OCI-LY3 (cell line): Measurements from ENCODE around the gene P2RX4.

Experiments used
- H2AFZ ChIP-seq: fragments of 200-600, 300-600 bp; shearing (Covaris generic); 2 replicates; pipeline ENCODE4 v1.6.0; 2014; ENCODE audit warnings: antibody characterized with exemption, low read depth, low read length
- H3K27ac ChIP-seq: fragments of 200-600, 300-600 bp; sonication (generic); 2 replicates; pipeline ENCODE4 v1.5.1; 2014; ENCODE audit warnings: mild to moderate bottlenecking, low read length, moderate library complexity, mixed read lengths
- H3K27me3 ChIP-seq: fragments of 200-600, 300-600 bp; sonication (generic); 2 replicates; pipeline ENCODE4 v1.6.1; 2014; ENCODE audit warnings: low read depth, low read length, mixed read lengths
- H3K36me3 ChIP-seq: fragments of 200-600, 300-600 bp; sonication (generic); replicated peaks from 2 replicates; pipeline ENCODE3; 2014; ENCODE audit warnings: low read depth, low read length, mixed read lengths
- H3K4me1 ChIP-seq: fragments of 300-600, 200-600 bp; sonication (generic); 2 replicates; pipeline ENCODE4 v1.6.1; 2014; ENCODE audit warnings: low read length, mixed read lengths
- H3K4me2 ChIP-seq: fragments of 200-600, 300-600 bp; sonication (generic); 2 replicates; pipeline ENCODE4 v1.6.1; 2014; ENCODE audit warnings: low read length, mixed read lengths
- H3K4me3 ChIP-seq: fragments of 300-600, 200-600 bp; sonication (generic); 2 replicates; pipeline ENCODE4 v1.5.1; 2014; ENCODE audit warnings: antibody characterized with exemption, mild to moderate bottlenecking, low read length, moderate library complexity
- H3K79me2 ChIP-seq: fragments of 300-600, 200-600 bp; shearing (Covaris generic); 2 replicates; pipeline ENCODE4 v1.6.1; 2014; ENCODE audit warnings: mild to moderate bottlenecking, low read length, mixed read lengths
- H3K9ac ChIP-seq: fragments of 300-600, 200-600 bp; shearing (Covaris generic); 2 replicates; pipeline ENCODE4 v1.6.0; 2014; ENCODE audit warnings: mild to moderate bottlenecking, low read length, moderate library complexity
- H3K9me3 ChIP-seq: fragments of 200-600, 300-600 bp; shearing (Covaris generic); 2 replicates; pipeline ENCODE4 v1.6.1; 2014; ENCODE audit warnings: low read length, mixed read lengths; ENCODE audit not compliant: insufficient read depth
- H4K20me1 ChIP-seq: fragments of 200-600, 300-600 bp; sonication (generic); 2 replicates; pipeline ENCODE4 v1.6.1; 2016; ENCODE audit warnings: low read length, mixed read lengths; ENCODE audit not compliant: insufficient read depth
- EZH2phosphoT487 ChIP-seq: fragments of 200-600 bp; shearing (Covaris generic); IDR thresholded peaks from 2 replicates; pipeline ENCODE4 v1.6.1; 2018; ENCODE audit warnings: antibody characterized with exemption, mixed run types, low read depth
- TF ChIP-seq, protein P1 (sequence below): fragments of 200-600, 300-600 bp; sonication (generic); IDR thresholded peaks from 2 replicates; pipeline ENCODE4 v1.5.1; 2014; ENCODE audit warnings: antibody characterized with exemption, low read length, low read depth

Gene P2RX4

DNA sequence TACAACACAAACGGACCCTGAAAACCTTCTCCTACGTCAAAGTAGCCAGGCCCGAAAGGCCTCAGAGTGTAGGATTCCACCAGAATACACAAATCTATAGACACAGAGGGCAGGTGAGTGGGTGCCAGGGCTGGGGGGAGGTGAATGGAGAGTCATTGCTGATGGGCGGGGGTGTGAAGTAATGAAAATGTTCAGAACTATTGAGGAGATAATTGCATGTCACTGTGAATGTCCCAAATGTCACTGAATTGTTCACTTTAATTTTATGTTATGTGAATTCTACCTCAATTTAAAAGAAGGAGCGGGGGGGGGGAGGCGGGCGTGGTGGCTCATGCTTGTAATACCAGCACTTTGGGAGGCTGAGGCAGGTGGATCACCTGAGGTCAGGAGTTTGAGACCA is 36.0 kb downstream of the P2RX4 start:
- TF ChIP-seq, protein P1, sequence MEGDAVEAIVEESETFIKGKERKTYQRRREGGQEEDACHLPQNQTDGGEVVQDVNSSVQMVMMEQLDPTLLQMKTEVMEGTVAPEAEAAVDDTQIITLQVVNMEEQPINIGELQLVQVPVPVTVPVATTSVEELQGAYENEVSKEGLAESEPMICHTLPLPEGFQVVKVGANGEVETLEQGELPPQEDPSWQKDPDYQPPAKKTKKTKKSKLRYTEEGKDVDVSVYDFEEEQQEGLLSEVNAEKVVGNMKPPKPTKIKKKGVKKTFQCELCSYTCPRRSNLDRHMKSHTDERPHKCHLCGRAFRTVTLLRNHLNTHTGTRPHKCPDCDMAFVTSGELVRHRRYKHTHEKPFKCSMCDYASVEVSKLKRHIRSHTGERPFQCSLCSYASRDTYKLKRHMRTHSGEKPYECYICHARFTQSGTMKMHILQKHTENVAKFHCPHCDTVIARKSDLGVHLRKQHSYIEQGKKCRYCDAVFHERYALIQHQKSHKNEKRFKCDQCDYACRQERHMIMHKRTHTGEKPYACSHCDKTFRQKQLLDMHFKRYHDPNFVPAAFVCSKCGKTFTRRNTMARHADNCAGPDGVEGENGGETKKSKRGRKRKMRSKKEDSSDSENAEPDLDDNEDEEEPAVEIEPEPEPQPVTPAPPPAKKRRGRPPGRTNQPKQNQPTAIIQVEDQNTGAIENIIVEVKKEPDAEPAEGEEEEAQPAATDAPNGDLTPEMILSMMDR = no peak
- no peak for TF ChIP-seq EZH2phosphoT487
- Histone ChIP-seq H2AFZ (no peak overlapping the region), H3K79me2 (no peaks in the 10 kb centered on the region), H3K27me3 (no peaks in the 10 kb centered on the region), H3K27ac (no peak overlapping the region), H3K4me3 (no peak overlapping the region), H3K9ac (no peak overlapping the region), H3K36me3 (peaks cover 18% of the 10 kb centered on the region), H4K20me1 (no peaks in the 10 kb centered on the region), H3K4me1 (no peaks in the 10 kb centered on the region), H3K9me3 (no peaks in the 10 kb centered on the region), H3K4me2 (no peak overlapping the region)

DNA sequence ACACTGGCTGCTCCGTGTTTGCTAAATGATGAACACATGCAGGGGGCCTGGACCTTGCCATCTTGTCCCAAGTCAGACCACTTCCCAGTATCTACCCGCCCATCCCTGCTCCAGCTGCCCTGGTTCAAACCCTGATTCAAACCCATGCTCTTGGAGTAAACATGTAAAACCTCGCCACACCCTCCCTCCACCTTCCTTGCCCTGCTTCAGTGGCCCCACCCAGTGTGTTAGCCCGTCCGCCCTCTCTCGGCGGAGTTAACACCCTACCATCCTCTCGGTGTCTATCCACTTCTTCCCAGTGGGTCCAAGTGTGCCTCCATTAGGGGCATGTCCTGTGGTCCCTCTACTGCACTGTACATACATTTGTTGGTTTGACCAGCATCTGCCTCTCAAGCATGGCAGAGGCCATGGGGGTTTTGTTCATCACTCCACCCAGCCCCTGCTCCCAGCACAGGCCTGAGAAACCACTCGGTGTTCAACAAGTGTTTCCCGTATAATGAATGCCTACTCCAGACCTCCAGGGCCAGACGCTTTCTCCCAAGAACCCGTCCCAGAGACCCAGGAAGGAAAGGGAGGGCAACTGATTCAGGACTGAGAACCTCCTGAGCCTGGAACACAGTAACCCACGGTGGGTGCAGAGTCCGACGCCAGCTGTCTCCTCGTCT is 37.1 kb downstream of the P2RX4 start:
- Histone ChIP-seq H3K4me3 (no peak overlapping the region), H4K20me1 (no peaks in the 10 kb centered on the region), H3K4me2 (no peak overlapping the region), H3K27me3 (no peaks in the 10 kb centered on the region), H3K79me2 (no peaks in the 10 kb centered on the region), H3K4me1 (no peaks in the 10 kb centered on the region), H3K27ac (no peak overlapping the region), H2AFZ (no peak overlapping the region), H3K9me3 (no peaks in the 10 kb centered on the region), H3K36me3 (peaks cover 21% of the 10 kb centered on the region), H3K9ac (no peak overlapping the region)
- TF ChIP-seq, protein P1 = no peak

DNA sequence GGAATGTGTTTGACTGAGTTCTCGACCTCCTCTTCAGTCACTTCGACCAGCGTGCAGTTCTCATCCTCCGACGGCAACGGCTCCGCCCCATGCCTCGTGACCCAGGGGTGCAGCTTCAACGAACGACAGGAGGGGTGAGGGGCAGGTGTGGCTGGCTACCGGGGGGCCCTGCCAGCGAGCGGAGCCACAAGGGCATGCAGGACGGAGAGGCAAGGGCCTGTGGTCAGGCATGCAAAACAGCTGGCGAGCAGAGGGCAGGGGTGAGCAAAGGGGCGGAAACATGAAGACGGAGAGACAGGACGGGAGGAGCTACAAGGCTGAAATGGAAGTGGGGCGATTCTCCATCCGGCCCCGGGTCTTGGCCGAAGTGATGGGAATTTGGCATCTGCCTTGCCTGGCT is 38.7 kb downstream of the P2RX4 start:
- Histone ChIP-seq H3K36me3 (peaks cover 32% of the 10 kb centered on the region), H3K4me2 (no peak overlapping the region), H4K20me1 (no peaks in the 10 kb centered on the region), H2AFZ (no peak overlapping the region), H3K9me3 (no peaks in the 10 kb centered on the region), H3K27me3 (no peaks in the 10 kb centered on the region), H3K9ac (no peak overlapping the region), H3K79me2 (no peaks in the 10 kb centered on the region), H3K4me3 (no peak overlapping the region), H3K27ac (no peak overlapping the region), H3K4me1 (no peaks in the 10 kb centered on the region)
- TF ChIP-seq EZH2phosphoT487 = no peak

DNA sequence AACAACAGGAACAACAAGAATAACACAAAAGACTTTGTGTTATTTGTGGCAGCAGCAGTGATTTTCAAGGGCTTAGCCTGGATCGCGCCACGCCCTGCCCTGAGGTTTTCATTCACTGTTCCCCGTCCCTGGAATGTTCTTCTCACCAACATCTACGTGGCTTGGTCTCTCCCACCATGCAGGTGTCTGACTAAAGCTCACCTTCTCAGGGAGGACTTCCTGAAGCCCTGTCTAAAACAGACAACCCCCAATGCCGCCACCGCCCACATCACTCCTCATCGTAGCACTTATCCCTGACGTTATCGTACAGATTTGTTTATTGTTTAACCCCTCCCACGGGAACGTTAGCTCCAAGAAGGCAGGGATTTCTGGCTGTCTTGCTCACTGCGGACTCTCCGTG is 40.4 kb downstream of the P2RX4 start:
- H3K4me1 ChIP-seq = no peaks in the 10 kb centered on the region
- no peaks in the 10 kb centered on the region for H3K9me3 ChIP-seq
- no peaks in the 10 kb centered on the region for H3K79me2 ChIP-seq
- H3K27me3 ChIP-seq = no peaks in the 10 kb centered on the region
- H3K4me2 ChIP-seq = no peak overlapping the region
- H2AFZ ChIP-seq = no peak overlapping the region
- no peak overlapping the region for H3K27ac ChIP-seq
- TF ChIP-seq, protein P1 = no peak
- TF ChIP-seq EZH2phosphoT487 = no peak
- no peak overlapping the region for H3K9ac ChIP-seq
- H3K4me3 ChIP-seq = no peak overlapping the region
- no peaks in the 10 kb centered on the region for H4K20me1 ChIP-seq
- H3K36me3 ChIP-seq = peaks cover 37% of the 10 kb centered on the region

GRCh38 chr12:121251838-121252237 is 41.9 kb downstream of the P2RX4 start:
- Histone ChIP-seq H3K79me2 (no peaks in the 10 kb centered on the region), H3K9ac (no peak overlapping the region), H2AFZ (no peak overlapping the region), H3K36me3 (peaks cover 40% of the 10 kb centered on the region), H3K4me3 (no peak overlapping the region), H3K9me3 (no peaks in the 10 kb centered on the region), H4K20me1 (no peaks in the 10 kb centered on the region), H3K4me1 (no peaks in the 10 kb centered on the region), H3K27me3 (no peaks in the 10 kb centered on the region), H3K4me2 (no peak overlapping the region), H3K27ac (no peak overlapping the region)
- TF ChIP-seq, protein P1 = no peak
- TF ChIP-seq EZH2phosphoT487 = no peak
